GM12891 (cell line): ENCODE results near the gene SLC33A1.

ENCODE experiments used
- DNase-seq: peaks from one replicate; pipeline ENCODE4 v3.0.0; 2011; ENCODE audit warnings: low spot score; ENCODE audit not compliant: insufficient read length
- FAIRE-seq: peaks from 2 replicates; lab custom pipeline; 2011; peaks lifted over from hg19 to GRCh38; lab: Jason Lieb, UNC
- PAX5 ChIP-seq: IDR thresholded peaks from 2 replicates; pipeline ENCODE4 v1.6.1; 2011; ENCODE audit warnings: low read length, moderate library complexity, mild to moderate bottlenecking; ENCODE audit not compliant: insufficient read depth, severe bottlenecking
- POLR2A ChIP-seq: IDR thresholded peaks from 2 replicates; pipeline ENCODE4 v1.6.1; 2011; ENCODE audit warnings: low read depth, low read length, control low read depth
- POLR2AphosphoS5 ChIP-seq: IDR thresholded peaks from 2 replicates; pipeline ENCODE4 v1.6.1; 2011; ENCODE audit warnings: low read depth, low read length, control low read depth
- POU2F2 ChIP-seq: IDR thresholded peaks from 2 replicates; pipeline ENCODE4 v1.6.1; 2011; ENCODE audit warnings: low read depth, mild to moderate bottlenecking, control low read depth, low read length, moderate library complexity
- SPI1 ChIP-seq: IDR thresholded peaks from 2 replicates; pipeline ENCODE4 v1.6.1; 2011; ENCODE audit warnings: low read depth, low read length, control low read depth
- TAF1 ChIP-seq: IDR thresholded peaks from 2 replicates; pipeline ENCODE4 v1.6.1; 2011; ENCODE audit warnings: low read depth, low read length, control low read depth

The SLC33A1 gene

DNA sequence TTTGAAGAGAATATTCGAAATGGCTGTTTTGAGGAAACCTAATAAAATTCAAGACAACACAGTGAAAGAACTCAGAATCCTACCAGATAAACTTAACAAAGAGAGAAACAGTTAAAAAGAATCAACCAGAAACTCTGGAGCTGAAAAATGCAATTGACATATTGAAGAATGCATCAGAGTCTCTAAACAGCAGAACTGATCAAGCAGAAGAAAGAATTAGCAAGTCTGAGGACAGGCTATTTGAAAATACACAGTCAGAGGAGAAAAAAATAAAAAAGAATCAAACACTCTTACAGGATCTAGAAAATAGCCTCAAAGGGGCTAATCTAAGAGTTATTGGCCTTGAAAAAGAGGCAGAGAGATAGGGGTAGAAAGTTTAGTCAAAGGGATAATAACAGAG lies 61.7 kb downstream of the SLC33A1 start:
- no peak for FAIRE-seq
- TF ChIP-seq POLR2A (no peak), POLR2AphosphoS5 (no peak), POU2F2 (no peak), TAF1 (no peak), SPI1 (no peak), PAX5 (no peak)

DNA sequence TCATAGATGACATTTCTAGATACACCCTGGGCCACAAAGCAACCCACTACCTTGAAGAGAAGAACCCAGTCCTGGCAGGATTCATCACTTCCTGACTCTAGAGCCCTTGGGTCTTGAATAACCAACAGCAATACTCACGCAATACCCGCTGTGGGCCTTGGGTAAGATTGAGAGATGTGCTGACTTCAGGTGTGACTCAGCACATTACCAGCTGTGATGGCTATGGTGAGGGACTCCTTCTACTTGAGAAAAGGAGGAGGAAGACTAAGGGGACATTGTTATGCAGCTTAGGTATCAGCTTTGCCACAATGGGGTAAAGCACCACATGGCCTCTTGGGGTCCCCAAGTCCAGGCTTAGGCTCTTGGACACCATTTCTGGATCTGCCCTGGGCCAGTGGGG lies 63.0 kb downstream of the SLC33A1 start:
- TF ChIP-seq TAF1 (no peak), POU2F2 (no peak), PAX5 (no peak), POLR2AphosphoS5 (no peak), SPI1 (no peak), POLR2A (no peak)
- DNase-seq: no peak
- no peak for FAIRE-seq

More for the DNA sequence above, 61.7 kb downstream of the SLC33A1 start:
- no peak for DNase-seq

DNA sequence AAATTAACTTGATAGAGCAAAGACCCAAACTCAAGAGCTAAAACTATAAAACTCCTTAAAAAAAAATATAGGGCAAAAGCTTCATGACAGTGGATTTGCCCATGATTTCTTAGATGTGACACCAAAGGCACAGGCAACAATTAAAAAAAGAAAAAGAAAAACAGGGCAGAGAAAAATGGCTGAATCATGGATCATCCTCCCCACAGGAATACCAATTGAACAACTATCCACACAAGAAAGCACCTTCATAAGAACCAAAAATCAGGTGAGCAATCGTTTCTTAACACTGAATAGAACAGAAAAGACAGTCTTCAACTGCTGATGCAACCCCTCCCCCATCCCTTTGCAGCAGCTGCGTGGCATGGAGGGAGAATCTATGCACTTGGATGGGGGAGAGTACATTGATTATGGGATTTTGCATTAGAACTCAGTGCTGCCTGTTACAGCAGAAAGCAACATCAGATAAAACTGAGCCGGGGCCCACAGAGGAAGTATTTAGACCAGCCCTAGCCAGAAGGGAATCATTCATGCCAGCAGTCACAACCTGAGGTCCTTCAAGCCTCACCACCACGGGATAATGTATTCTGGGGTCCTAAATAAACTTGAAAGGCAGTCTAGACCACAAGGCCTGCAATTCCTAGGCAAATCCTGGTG lies 63.8 kb downstream of the SLC33A1 start:
- no peak for DNase-seq
- FAIRE-seq: no peak
- no peak for TF ChIP-seq SPI1
- no peak for TF ChIP-seq POU2F2
- no peak for TF ChIP-seq POLR2AphosphoS5
- TF ChIP-seq POLR2A: no peak
- TF ChIP-seq PAX5: no peak
- TF ChIP-seq TAF1: no peak

DNA sequence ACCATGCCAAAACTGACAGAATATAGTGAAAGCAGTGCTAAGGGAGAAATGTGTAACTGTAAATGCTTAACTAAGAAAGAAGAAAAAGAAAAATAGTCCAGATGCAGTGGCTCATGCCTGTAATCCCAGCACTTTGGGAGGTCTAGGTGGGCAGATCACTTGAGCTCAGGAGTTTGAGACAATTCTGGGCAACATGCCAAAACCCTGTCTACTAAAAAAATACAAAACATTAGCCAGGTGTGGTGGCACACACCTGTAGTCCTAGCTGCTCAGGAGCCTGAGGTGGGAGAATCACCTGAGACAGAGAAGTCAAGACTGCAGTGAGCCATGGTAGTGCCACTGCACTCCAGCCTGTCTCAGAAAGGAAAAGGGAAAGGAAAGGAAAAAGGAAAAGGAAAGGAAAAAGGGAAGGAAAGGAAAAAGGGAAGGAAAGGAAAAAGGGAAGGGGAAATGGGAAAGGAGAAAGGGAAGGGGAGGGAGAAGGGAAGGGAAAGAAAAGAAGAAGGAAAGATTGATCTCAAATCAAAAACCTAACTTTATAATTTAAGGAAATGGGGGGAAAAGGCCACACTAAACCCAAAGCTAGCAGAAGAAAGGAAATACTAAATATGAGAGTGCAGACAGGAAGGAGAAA lies 68.4 kb downstream of the SLC33A1 start:
- FAIRE-seq: no peak

DNA sequence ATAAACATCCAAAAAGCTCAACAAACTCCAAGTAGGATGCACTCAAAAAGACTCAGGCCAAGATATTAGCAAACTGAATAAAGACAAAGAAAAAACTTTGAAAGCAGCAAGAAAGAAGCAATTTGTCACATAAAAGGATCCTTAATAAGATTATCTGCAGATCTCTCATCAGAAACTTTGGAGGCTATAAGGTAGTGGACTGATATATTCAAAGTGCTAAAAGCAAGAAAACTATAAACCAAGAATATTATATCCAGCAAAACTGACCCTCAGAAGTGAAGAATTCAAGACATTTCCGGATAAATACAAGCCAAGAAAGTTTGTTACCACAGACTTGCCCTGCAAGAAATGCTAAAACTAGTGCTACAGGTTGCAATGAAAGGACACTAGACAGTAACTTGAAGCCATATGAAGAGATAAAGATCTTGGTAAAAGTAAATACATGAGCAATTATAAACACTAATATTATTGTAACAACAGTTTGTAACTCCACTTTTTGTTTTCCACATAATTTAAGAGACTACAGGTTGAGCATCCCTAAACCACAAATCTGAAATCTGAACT lies 71.8 kb downstream of the SLC33A1 start:
- TF ChIP-seq PAX5: no peak
- TF ChIP-seq POLR2AphosphoS5: no peak
- TF ChIP-seq SPI1: no peak
- TF ChIP-seq TAF1: no peak
- no peak for TF ChIP-seq POU2F2
- TF ChIP-seq POLR2A: no peak
- DNase-seq (no peak), FAIRE-seq (no peak)

More for the DNA sequence above, 68.4 kb downstream of the SLC33A1 start:
- TF ChIP-seq POU2F2 (no peak), TAF1 (no peak), POLR2A (no peak), PAX5 (no peak), POLR2AphosphoS5 (no peak), SPI1 (no peak)
- DNase-seq: no peak

DNA sequence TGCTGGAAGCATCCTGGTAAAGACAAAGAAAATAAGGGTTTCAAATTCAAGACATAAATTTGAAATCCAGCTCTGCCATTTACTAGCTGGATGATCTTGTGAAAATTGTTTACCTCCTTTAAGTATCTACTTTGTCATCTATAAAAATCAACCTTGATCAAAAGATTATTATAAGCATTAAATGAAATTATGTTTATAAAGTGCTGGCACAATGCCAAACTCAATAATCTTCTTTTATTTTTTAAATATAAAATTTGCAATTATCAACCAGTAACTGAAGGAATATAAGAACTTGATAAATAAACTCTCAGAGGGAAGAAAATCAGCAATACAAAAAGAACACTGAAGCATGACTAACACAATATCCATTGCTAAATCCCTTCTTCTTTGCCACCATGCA lies 73.9 kb downstream of the SLC33A1 start:
- no peak for TF ChIP-seq SPI1
- no peak for TF ChIP-seq POLR2A
- no peak for TF ChIP-seq PAX5
- FAIRE-seq (no peak), DNase-seq (no peak)

DNA sequence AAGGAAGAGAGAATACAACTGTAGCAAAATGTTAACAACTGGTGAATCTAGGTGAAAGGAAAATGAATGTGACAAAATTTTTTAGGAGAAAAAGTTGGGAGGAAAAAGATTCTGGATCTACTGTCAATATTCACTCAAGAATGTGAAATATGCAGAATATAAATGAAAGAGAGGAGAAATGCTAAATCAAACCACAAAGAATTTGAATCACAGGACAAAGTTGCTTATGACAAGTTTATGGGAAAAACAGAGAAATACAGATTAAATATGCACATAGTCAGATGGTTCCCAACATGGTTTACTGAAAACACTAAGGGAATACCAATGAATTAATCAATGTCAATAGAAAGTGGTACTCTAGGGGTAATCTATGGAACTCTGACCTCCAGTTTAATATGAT lies 75.8 kb downstream of the SLC33A1 start:
- TF ChIP-seq TAF1 (no peak), POLR2A (no peak)
- FAIRE-seq: no peak
- DNase-seq: no peak

DNA sequence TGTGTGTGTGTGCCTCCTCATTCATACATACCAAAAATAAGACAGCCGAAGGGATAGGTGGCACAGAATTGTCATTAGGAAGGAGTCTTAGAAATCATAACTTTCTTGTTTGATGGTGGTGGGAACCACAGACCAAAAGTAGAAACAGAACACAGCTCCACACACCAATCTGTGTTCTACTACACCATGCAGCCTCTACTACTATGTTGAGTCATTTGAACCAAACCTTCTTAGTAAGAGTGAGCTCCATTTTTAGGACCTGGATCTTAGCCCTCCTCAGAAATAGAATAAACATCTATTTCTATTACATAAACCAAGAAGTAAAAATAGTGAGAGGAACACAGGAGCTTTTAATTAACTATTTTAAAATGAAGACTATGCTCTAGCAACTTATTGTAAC lies 81.4 kb downstream of the SLC33A1 start:
- TF ChIP-seq PAX5 (no peak), TAF1 (no peak), POU2F2 (no peak), POLR2A (no peak), SPI1 (no peak), POLR2AphosphoS5 (no peak)
- FAIRE-seq (no peak), DNase-seq (no peak)

DNA sequence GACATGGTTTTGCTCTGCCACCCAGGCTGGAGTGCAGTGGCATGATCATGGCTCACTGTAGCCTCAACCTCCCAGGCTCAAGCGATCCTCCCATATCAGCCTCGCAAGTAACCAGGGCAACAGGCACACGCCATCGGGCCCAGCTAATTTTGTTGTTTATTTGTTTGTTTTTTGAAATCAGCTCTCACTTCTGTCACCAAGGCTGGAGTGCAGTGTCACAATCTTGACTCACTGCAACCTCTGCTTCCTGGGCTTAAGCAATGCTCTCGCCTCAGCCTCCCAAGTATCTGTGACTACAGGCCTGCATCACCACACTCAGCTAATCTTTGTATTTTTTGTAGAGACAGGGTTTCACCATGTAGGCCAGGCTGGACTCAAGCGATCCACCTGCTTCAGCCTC lies 83.1 kb downstream of the SLC33A1 start:
- DNase-seq (no peak), FAIRE-seq (no peak)
- no peak for TF ChIP-seq SPI1
- TF ChIP-seq POLR2AphosphoS5: no peak
- no peak for TF ChIP-seq TAF1
